NT2/D1 (cell line): ENCODE measurements around the gene MAP2K6.

ENCODE experiments used
- DNase-seq: peaks from one replicate; pipeline ENCODE4 v3.0.0-alpha.2; 2011; ENCODE audit warnings: low read depth, low spot score
- H3K27me3 ChIP-seq: 2 replicates; pipeline ENCODE4 v1.6.0; 2011; ENCODE audit warnings: mild to moderate bottlenecking; ENCODE audit not compliant: insufficient read length, insufficient read depth
- H3K36me3 ChIP-seq: 2 replicates; pipeline ENCODE4 v1.6.1; 2011; ENCODE audit warnings: mild to moderate bottlenecking, low read length, mixed read lengths; ENCODE audit not compliant: insufficient read depth, insufficient read length
- H3K4me1 ChIP-seq: 2 replicates; pipeline ENCODE4 v1.5.1; 2011; ENCODE audit not compliant: insufficient read depth, insufficient read length
- H3K4me3 ChIP-seq: 2 replicates; pipeline ENCODE4 v1.5.1; 2011; ENCODE audit warnings: low read depth; ENCODE audit not compliant: insufficient read length
- H3K9ac ChIP-seq: 2 replicates; pipeline ENCODE4 v1.6.0; 2011; ENCODE audit warnings: low read depth; ENCODE audit not compliant: insufficient read length
- H3K9me3 ChIP-seq: 2 replicates; pipeline ENCODE4 v1.5.1; 2011; ENCODE audit warnings: mild to moderate bottlenecking, low read length; ENCODE audit not compliant: insufficient read depth
- SUZ12 ChIP-seq: IDR thresholded peaks from 2 replicates; pipeline ENCODE4 v1.6.1; 2011; ENCODE audit not compliant: insufficient read length, insufficient read depth; ENCODE audit errors: extremely low read depth
- YY1 ChIP-seq: IDR thresholded peaks from 2 replicates; pipeline ENCODE4 v1.6.1; 2011; ENCODE audit not compliant: insufficient read length, insufficient read depth
- ZNF274 ChIP-seq: IDR thresholded peaks from 2 replicates; pipeline ENCODE4 v1.6.1; 2011; ENCODE audit warnings: mild to moderate bottlenecking, low read depth, low read length

MAP2K6 gene

DNA sequence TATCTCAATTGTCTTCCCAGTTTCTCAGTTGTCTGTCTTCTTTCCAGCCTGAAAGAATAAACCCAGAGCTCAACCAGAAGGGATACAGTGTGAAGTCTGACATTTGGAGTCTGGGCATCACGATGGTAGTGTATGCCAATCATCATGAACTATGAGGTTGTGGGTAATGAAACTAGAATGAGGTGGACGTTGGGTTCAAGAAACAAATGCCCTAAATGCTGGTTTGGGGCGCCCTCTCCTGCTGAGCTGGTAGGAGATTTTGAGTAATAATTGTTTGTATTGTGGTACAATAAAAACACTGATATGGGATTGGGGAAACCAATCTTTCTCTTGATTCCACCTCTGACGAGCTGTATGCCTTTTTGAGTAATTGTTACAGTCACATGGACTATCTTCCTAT lies 110.4 kb downstream of the MAP2K6 start:
- Histone ChIP-seq H3K9ac (no peak overlapping the region), H3K4me1 (no peaks in the 10 kb centered on the region), H3K4me3 (no peak overlapping the region), H3K27me3 (no peaks in the 10 kb centered on the region), H3K9me3 (peaks cover 6% of the 10 kb centered on the region; the same call in 1 of the 2 replicates), H3K36me3 (peaks cover 14% of the 10 kb centered on the region)
- DNase-seq, result no peak
- TF ChIP-seq YY1 (no peak), SUZ12 (no peak)

DNA sequence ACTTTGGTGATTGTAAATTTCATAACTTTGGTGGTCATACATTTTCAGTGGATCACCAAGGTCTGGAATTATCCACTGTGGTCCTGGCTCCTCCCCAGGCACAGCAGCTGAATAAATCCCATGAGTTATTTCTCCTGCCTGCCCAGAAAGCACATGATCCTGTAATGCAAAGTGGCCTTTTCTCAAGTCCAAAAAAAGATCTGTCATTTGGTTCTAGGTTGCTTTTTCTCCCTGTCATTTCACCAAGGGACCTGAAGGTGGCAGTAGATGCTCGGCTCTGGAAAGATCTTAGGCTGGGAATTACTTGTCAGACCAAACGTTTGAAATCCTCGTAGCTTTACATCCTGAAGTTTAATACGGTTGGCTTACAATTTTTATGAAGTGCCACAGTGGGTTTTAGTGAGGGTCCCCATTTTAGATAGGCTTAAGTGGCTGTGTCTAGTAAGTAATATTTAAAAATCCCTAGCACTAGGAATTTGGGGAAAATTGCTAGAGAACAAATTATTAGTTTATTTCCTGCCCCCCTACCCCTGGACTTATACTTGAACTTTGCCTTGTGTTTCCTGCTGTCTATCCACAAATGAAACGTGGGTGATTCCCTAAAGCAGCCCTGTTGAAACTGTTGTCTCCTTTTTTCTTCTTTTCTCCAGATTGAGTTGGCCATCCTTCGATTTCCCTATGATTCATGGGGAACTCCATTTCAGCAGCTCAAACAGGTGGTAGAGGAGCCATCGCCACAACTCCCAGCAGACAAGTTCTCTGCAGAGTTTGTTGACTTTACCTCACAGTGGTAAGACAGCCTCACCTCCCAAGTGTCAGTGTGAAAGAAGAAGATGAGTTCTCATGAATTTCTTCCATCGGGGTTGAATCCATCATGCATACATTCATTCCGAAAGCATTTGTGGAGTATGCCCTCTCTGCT lies 111.7 kb downstream of the MAP2K6 start:
- TF ChIP-seq YY1 (no peak), ZNF274 (no peak), SUZ12 (no peak)
- Histone ChIP-seq H3K27me3 (no peaks in the 10 kb centered on the region), H3K4me1 (no peaks in the 10 kb centered on the region), H3K36me3 (peaks cover 14% of the 10 kb centered on the region), H3K9me3 (peaks cover 6% of the 10 kb centered on the region; the same call in 1 of the 2 replicates), H3K4me3 (no peak overlapping the region), H3K9ac (no peak overlapping the region)
- DNase-seq, result no peak

DNA sequence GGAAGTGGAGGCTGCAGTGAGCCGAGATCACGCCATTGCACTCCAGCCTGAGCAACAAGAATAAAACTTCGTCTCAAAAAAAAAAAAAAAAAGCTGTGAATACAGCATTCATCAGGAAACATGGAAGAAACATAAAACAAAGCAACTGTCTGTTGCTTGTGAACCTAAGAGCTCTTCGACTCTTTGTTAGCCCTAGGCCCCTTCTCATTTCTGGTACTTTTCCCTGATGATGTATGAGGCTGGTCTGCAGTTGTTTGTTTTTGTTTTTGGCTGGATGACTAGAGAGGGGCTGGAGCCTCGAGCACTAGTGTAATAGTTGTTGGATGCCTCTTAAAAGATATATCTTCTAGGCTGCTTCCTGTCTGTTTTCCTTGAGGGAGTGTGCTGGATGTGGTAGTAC lies 113.5 kb downstream of the MAP2K6 start:
- H3K4me3 ChIP-seq, result no peak overlapping the region
- no peak for DNase-seq
- peaks cover 6% of the 10 kb centered on the region; the same call in 1 of the 2 replicates for H3K9me3 ChIP-seq
- H3K36me3 ChIP-seq, result peaks cover 14% of the 10 kb centered on the region
- no peak for TF ChIP-seq ZNF274
- no peak for TF ChIP-seq SUZ12
- no peak for TF ChIP-seq YY1
- H3K4me1 ChIP-seq, result no peaks in the 10 kb centered on the region
- H3K27me3 ChIP-seq, result no peaks in the 10 kb centered on the region
- no peak overlapping the region for H3K9ac ChIP-seq

DNA sequence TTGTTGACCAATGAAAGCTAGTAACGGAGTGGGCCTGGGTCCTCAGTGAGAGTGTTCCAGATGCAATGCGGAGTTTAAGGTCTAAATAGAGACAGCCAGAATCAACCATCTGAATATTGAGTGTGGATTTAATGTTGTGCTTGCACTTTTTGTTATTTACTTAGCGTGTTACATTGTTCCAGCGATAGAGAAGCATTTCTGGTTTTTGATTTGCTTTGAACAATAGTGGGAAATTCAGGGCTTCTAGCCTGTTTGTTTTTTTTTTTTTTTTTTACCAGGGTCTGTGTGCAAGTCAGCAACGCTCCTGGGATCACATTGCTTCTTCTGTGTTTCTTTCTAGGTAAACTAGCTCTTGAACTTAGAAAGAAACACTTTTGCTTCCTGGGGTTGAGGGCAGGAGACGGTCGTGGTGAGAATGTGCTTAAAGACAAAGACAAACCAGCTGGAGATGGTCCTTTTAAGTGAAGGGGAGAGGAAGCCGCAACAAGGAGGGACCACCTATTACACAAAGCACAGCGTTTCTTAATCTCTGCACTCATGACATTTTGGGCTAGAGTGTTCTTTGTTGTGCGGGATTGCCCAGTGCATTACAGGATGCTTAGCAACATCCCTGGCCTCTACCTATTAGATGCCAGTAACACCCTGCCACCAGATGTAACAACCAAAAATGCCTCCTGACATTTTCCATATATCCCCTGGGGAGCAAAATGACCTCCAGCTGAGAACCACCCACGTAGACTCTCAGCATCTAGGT lies 119.2 kb downstream of the MAP2K6 start:
- TF ChIP-seq YY1 (no peak), SUZ12 (no peak), ZNF274 (no peak)
- no peaks in the 10 kb centered on the region for H3K27me3 ChIP-seq
- H3K9me3 ChIP-seq, result no peaks in the 10 kb centered on the region
- no peak overlapping the region for H3K4me3 ChIP-seq
- H3K9ac ChIP-seq, result no peak overlapping the region
- DNase-seq, result peak; percentile 22
- no peaks in the 10 kb centered on the region for H3K36me3 ChIP-seq
- no peaks in the 10 kb centered on the region for H3K4me1 ChIP-seq

DNA sequence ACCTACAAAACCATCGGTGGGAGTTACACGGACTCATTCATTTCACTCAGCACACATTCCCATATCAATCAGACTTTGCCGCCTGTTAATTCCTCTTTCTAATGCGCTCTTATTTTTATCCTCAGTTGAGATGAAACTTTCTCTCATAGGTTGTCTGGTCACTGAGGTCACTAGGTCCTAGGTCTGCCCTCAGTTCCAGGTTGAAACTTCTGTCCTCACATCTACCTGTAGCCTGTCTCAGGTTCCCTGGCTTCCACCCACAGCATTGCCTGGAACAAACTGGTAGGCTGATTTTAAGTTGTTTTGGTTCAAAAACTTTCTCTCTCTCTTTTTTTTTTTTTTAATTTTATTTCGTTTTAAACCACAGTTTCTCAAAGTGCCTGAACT lies 119.7 kb downstream of the MAP2K6 start:
- no peaks in the 10 kb centered on the region for H3K4me1 ChIP-seq
- no peaks in the 10 kb centered on the region for H3K27me3 ChIP-seq
- no peaks in the 10 kb centered on the region for H3K9me3 ChIP-seq
- H3K9ac ChIP-seq, result no peak overlapping the region
- no peak overlapping the region for H3K4me3 ChIP-seq
- TF ChIP-seq ZNF274 (no peak), YY1 (no peak), SUZ12 (no peak)
- no peak for DNase-seq
- no peaks in the 10 kb centered on the region for H3K36me3 ChIP-seq

DNA sequence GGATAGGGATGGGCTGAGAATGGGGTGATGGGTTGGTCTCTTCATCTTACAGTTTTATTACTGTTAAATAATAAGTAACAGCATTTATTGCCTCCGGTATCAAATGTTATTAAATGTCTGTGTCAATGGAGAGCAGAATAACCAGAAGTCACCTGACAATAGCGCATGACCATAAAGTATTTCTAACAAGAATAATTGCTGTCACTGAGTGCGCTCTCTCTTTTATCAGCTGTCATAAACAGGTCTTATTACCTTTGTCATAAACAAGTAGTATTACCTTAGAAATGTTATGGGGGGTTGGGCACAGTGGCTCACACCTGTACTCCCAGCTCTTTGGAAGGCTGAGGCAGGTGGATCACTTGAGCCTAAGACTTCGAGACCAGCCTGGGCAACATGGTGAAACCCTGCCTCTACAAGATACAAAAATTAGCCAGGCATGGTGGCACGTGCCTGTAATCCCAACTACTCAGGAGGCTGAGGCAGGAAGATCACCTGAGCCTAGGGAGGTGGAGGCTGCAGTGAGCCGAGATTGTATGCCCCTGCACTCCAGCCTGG lies 120.6 kb downstream of the MAP2K6 start:
- Histone ChIP-seq H3K36me3 (no peaks in the 10 kb centered on the region), H3K4me3 (no peak overlapping the region), H3K9ac (no peak overlapping the region), H3K9me3 (no peaks in the 10 kb centered on the region), H3K27me3 (no peaks in the 10 kb centered on the region), H3K4me1 (no peaks in the 10 kb centered on the region)
- no peak for DNase-seq
- TF ChIP-seq YY1 (no peak), SUZ12 (no peak), ZNF274 (no peak)

DNA sequence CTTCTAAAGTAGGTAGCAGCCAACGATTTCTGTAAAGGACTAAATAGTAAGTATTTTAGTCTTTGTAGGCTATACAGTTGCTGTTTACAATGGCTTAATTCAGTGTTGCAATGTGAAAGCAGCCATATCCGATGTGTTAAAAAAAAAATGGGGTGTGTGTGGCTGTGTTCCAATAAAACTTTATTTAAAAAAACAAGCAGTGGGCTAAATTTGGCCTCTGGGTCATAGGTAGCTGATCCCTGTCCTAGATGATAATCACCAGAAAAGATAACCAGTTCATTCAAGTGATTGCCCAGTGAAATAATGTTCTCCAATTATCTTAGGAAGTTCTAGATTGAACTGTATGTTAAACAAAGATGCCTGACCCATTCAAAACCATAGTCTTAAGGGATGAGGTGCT lies 124.3 kb downstream of the MAP2K6 start:
- Histone ChIP-seq H3K9ac (no peak overlapping the region), H3K4me1 (no peaks in the 10 kb centered on the region), H3K9me3 (no peaks in the 10 kb centered on the region), H3K4me3 (no peak overlapping the region), H3K36me3 (no peaks in the 10 kb centered on the region), H3K27me3 (no peaks in the 10 kb centered on the region)
- DNase-seq, result no peak
- TF ChIP-seq SUZ12, result no peak
- no peak for TF ChIP-seq YY1
- no peak for TF ChIP-seq ZNF274
